B cell (primary cell): Measurements from ENCODE around the gene NUP155. TPM values are rescaled to one million over a fixed set of nuclear protein-coding genes. Genes with fewer than 3 reads are reported as not detected.

Source experiments
- ATAC-seq: fragments of 200-7000 bp; cut with Tn5 transposase; one replicate; pipeline ENCODE4 v1.10.0; 2021; ENCODE audit warnings: low read depth, mild to moderate bottlenecking, moderate number of reproducible peaks, moderate library complexity
- CTCF ChIA-PET: fragments of 350-600 bp; sonication (Branson Sonifier 250); formaldehyde crosslinking; loops from one replicate; lab custom pipeline; 2021; ENCODE audit warnings: antibody characterized with exemption, inconsistent platforms; lab: Charles Lee
- POLR2A ChIA-PET: fragments of 350-600 bp; sonication (Branson Sonifier 250); formaldehyde crosslinking; loops from one replicate; lab custom pipeline; 2021; ENCODE audit warnings: antibody characterized with exemption; lab: Charles Lee
- DNase-seq: peaks from one replicate; pipeline ENCODE4 v3.0.0; 2013
- H2AFZ ChIP-seq: 2 replicates; pipeline ENCODE4 v1.6.1; 2012; ENCODE audit warnings: mild to moderate bottlenecking, low read depth, low read length; ENCODE audit not compliant: insufficient read depth, poor library complexity, severe bottlenecking
- H3K27ac ChIP-seq, 2 donors: 1 replicate in 1 of 2; 2 replicates in 1 of 2; pipeline ENCODE4 v1.5.1; 2012 to 2013; ENCODE audit warnings: low read length in 2 of 2, mild to moderate bottlenecking in 2 of 2, moderate library complexity in 1 of 2
- H3K27me3 ChIP-seq, 4 experiments: fragments of 200-600 bp in 1 of 4; sonication (generic) in 1 of 4; replicated peaks in 1 of 4; 1 replicate in 2 of 4; 2 replicates in 2 of 4; pipeline versions ENCODE4 v1.6.1 to v1.7.0; 2013 to 2016; ENCODE audit warnings: low read length in 3 of 4, mild to moderate bottlenecking in 2 of 4, mixed read lengths in 1 of 4, moderate library complexity in 1 of 4; ENCODE audit not compliant: insufficient read depth in 4 of 4, control insufficient read depth in 3 of 4; ENCODE audit errors: control extremely low read depth in 1 of 4
- H3K36me3 ChIP-seq, 2 experiments: replicated peaks in 1 of 2; 1 replicate in 1 of 2; 2 replicates in 1 of 2; pipeline versions ENCODE4 v1.6.1 to v1.7.1; 2013; ENCODE audit warnings: low read length in 1 of 2; ENCODE audit not compliant: insufficient read depth in 2 of 2, control insufficient read depth in 1 of 2; ENCODE audit errors: control extremely low read depth in 1 of 2, extremely low read depth in 1 of 2
- H3K4me1 ChIP-seq, 2 donors: fragments of 200-600 bp in 1 of 2; sonication (generic) in 1 of 2; 1 replicate in 1 of 2; 2 replicates in 1 of 2; pipeline versions ENCODE4 v1.5.1 to v1.6.1; 2013 to 2017; ENCODE audit warnings: low read length in 2 of 2; ENCODE audit not compliant: control insufficient read depth in 2 of 2, insufficient read depth in 2 of 2
- H3K4me2 ChIP-seq: replicated peaks from 2 replicates; pipeline ENCODE3; 2012; ENCODE audit warnings: mild to moderate bottlenecking, low read depth, low read length; ENCODE audit not compliant: poor library complexity, severe bottlenecking
- H3K4me3 ChIP-seq, 5 experiments: fragments of 200-600 bp in 1 of 5; sonication (generic) in 1 of 5; 1 replicate in 3 of 5; 2 replicates in 2 of 5; pipeline versions ENCODE4 v1.5.1 to v1.7.0; 2011 to 2016; ENCODE audit warnings: low read length in 4 of 5, mild to moderate bottlenecking in 4 of 5, low read depth in 2 of 5, control low read depth in 1 of 5, moderate library complexity in 1 of 5; ENCODE audit not compliant: insufficient read depth in 1 of 5; ENCODE audit errors: control extremely low read depth in 1 of 5, extremely low read depth in 1 of 5
- H3K79me2 ChIP-seq: fragments of 200-600 bp; sonication (generic); one replicate; pipeline ENCODE4 v1.6.0; 2016; ENCODE audit warnings: low read length; ENCODE audit not compliant: control insufficient read depth, insufficient read depth
- H3K9ac ChIP-seq: fragments of 200-600 bp; sonication (generic); 2 replicates; pipeline ENCODE4 v1.6.1; 2017; ENCODE audit warnings: mild to moderate bottlenecking, low read length, moderate library complexity
- H3K9me3 ChIP-seq, 3 donors: one replicate each; pipeline versions ENCODE4 v1.6.1 to v1.7.1; 2013; ENCODE audit warnings: low read length in 2 of 3; ENCODE audit not compliant: control insufficient read depth in 2 of 3, insufficient read depth in 1 of 3; ENCODE audit errors: control extremely low read depth in 1 of 3
- H4K20me1 ChIP-seq: 2 replicates; pipeline ENCODE4 v1.6.0; 2012; ENCODE audit warnings: mild to moderate bottlenecking, low read length; ENCODE audit not compliant: insufficient read depth, control insufficient read depth, poor library complexity, severe bottlenecking
- H3K27ac Mint-ChIP-seq: one replicate; pipeline ENCODE4 v1.8.0; 2021; ENCODE audit warnings: mixed read lengths
- H3K27me3 Mint-ChIP-seq: one replicate; pipeline ENCODE4 v1.8.0; 2021; ENCODE audit warnings: mixed read lengths
- H3K4me1 Mint-ChIP-seq: one replicate; pipeline ENCODE4 v1.8.0; 2021; ENCODE audit warnings: mixed read lengths
- H3K4me3 Mint-ChIP-seq: one replicate; pipeline ENCODE4 v1.8.0; 2021; ENCODE audit warnings: mixed read lengths
- H3K9me3 Mint-ChIP-seq: one replicate; pipeline ENCODE4 v1.8.0; 2022; ENCODE audit warnings: mixed read lengths; ENCODE audit not compliant: insufficient read depth
- EZH2 ChIP-seq: IDR thresholded peaks from 2 replicates; pipeline ENCODE4 v1.6.1; 2012; ENCODE audit warnings: borderline replicate concordance, low read depth, mild to moderate bottlenecking, moderate library complexity, low read length; ENCODE audit not compliant: insufficient read depth, poor library complexity, severe bottlenecking
- WGBS: methylation state at CpG from one replicate; pipeline ENCODE4 v1.1.5; 2013; ENCODE audit warnings: missing lambda C conversion rate; ENCODE audit not compliant: insufficient coverage; 5-methylcytosine and 5-hydroxymethylcytosine counted together
- intact Hi-C: fragments of 100-400 bp; cut with micrococcal nuclease; formaldehyde crosslinking; loops from one replicate; pipeline ENCODE4 v1.10.0; 2022
- polyA plus RNA-seq: library from polyadenylated mRNA; depleted of rRNA; stranded (reverse); fragments of >200 nt; gene quantifications from 2 replicates; pipeline ENCODE4 v1.2.3, GENCODE V29; 2012
- total RNA-seq, 2 donors: library from RNA; stranded (reverse); fragments of 120-200 nt in 1 of 2; gene quantifications; 1 replicate in 1 of 2; 2 replicates in 1 of 2; pipeline versions ENCODE4 v1.2.3 to v1.2.4, GENCODE V29; 2013 to 2022
- TF ChIP-seq, protein P1 (sequence below): fragments of 200-600 bp; IDR thresholded peaks from one replicate; pipeline ENCODE4 v1.8.0; 2022; ENCODE audit warnings: antibody characterized with exemption, mild to moderate bottlenecking

The NUP155 gene
- total and polyA plus RNA-seq, 2 donors (not counting 1 experiment from before 2014, with no cell fraction given), result 6.0 to 33.8 TPM

DNA sequence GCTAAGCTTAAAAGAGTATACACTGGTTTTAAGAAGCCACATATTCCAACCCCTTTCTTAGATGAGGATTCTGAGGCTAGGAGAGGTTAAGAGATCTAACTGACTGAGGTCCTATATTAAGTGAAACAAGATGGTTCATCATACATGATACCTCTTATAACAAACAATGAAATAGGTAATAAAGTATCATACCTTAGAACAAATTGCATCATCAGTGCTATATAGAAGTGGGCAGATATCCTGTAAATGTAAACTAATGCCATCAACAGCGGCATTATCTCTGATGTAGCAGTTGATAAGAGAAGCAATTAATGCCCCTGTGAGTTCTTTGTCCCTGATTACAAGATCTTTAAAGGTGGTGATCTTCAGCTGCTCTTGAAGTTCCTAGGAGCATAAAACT lies 60.5 kb downstream of the NUP155 start:
- no peaks in the 10 kb centered on the region for H3K79me2 ChIP-seq
- ATAC-seq, result no peak
- H3K36me3 ChIP-seq, result peaks cover 4 to 74% of the 10 kb centered on the region in 2 experiments
- no peak overlapping the region for H3K4me3 ChIP-seq
- H3K4me3 Mint-ChIP-seq, result no peak overlapping the region
- CTCF ChIA-PET, result no interaction called here
- no peak for TF ChIP-seq EZH2
- TF ChIP-seq, protein P1, sequence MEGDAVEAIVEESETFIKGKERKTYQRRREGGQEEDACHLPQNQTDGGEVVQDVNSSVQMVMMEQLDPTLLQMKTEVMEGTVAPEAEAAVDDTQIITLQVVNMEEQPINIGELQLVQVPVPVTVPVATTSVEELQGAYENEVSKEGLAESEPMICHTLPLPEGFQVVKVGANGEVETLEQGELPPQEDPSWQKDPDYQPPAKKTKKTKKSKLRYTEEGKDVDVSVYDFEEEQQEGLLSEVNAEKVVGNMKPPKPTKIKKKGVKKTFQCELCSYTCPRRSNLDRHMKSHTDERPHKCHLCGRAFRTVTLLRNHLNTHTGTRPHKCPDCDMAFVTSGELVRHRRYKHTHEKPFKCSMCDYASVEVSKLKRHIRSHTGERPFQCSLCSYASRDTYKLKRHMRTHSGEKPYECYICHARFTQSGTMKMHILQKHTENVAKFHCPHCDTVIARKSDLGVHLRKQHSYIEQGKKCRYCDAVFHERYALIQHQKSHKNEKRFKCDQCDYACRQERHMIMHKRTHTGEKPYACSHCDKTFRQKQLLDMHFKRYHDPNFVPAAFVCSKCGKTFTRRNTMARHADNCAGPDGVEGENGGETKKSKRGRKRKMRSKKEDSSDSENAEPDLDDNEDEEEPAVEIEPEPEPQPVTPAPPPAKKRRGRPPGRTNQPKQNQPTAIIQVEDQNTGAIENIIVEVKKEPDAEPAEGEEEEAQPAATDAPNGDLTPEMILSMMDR, result no peak
- H3K27ac ChIP-seq, result no peak overlapping the region
- no peaks in the 10 kb centered on the region for H3K27me3 Mint-ChIP-seq
- intact Hi-C loops, result no loop called here
- H3K9ac ChIP-seq, result no peak overlapping the region
- H3K4me1 ChIP-seq, result no peaks in the 10 kb centered on the region
- no peak overlapping the region for H3K4me2 ChIP-seq
- no peak for DNase-seq
- no peak overlapping the region for H3K27ac Mint-ChIP-seq
- no peaks in the 10 kb centered on the region for H3K4me1 Mint-ChIP-seq
- no peaks in the 10 kb centered on the region for H3K9me3 Mint-ChIP-seq
- POLR2A ChIA-PET, result no interaction called here
- WGBS, result no CpG with 5 or more reads among the region's 1 CpG
- H2AFZ ChIP-seq, result no peak overlapping the region
- H3K9me3 ChIP-seq, result no peaks in the 10 kb centered on the region
- no peaks in the 10 kb centered on the region for H4K20me1 ChIP-seq
- no peaks in the 10 kb centered on the region for H3K27me3 ChIP-seq

DNA sequence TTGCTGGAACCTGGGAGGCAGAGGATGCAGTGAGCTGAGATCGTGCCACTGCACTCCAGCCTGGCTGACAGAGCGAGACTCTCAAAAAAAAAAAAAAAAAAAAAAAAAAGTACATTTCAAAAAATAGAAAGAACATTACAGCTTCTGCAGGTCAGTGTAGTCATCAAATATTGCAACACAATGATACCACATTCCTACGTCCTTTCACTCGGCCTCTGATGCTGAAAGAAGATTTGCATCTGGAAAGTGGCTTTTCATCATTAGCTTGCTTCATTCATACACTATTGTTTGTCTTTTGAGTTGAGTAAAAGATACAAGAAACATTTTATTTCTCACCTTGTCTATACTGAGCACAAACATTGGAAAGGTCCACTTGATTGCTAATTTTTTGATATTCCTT lies 62.1 kb downstream of the NUP155 start:
- no peaks in the 10 kb centered on the region for H3K79me2 ChIP-seq
- H2AFZ ChIP-seq, result no peak overlapping the region
- ATAC-seq (no peak), DNase-seq (no peak)
- peaks cover 14 to 74% of the 10 kb centered on the region in 2 experiments for H3K36me3 ChIP-seq
- TF ChIP-seq EZH2, result no peak
- TF ChIP-seq, protein P1, result no peak
- no peaks in the 10 kb centered on the region for H3K9me3 ChIP-seq
- H3K27ac ChIP-seq, result no peak overlapping the region
- no peak overlapping the region for H3K4me3 ChIP-seq
- ChIA-PET POLR2A (no interaction called here), CTCF (interaction anchor here (0.9 kb wide), 1 partner anchor 16 kb away, joined by 4 read pairs; no protein-coding TSS in a partner anchor)
- no peaks in the 10 kb centered on the region for H3K4me1 Mint-ChIP-seq
- no peaks in the 10 kb centered on the region for H4K20me1 ChIP-seq
- H3K9ac ChIP-seq, result no peak overlapping the region
- no peaks in the 10 kb centered on the region for H3K9me3 Mint-ChIP-seq
- H3K27ac Mint-ChIP-seq, result no peak overlapping the region
- H3K4me3 Mint-ChIP-seq, result no peak overlapping the region
- H3K27me3 Mint-ChIP-seq, result no peaks in the 10 kb centered on the region
- H3K4me2 ChIP-seq, result no peak overlapping the region
- WGBS, result no CpG with 5 or more reads among the region's 4 CpGs
- H3K4me1 ChIP-seq, result no peaks in the 10 kb centered on the region
- no peaks in the 10 kb centered on the region for H3K27me3 ChIP-seq
- intact Hi-C loops, result no loop called here
